ENCODE results near the gene PBX1.

GRCh38 chr1:164559342-164560051, 513 bp downstream of the PBX1 start:
- TF ChIP-seq CTCF (conservative IDR thresholded peaks at IDR 0.05; ENCODE audit: low read depth in 2 of 2) (no peak), JUNB (IDR thresholded peaks at IDR 0.05; ENCODE audit: unreplicated experiment) (no peak), POLR2AphosphoS5 (IDR thresholded peaks at IDR 0.05; ENCODE audit: low read depth) (no peak), CREB1 (CRISPR knock-in tag; IDR thresholded peaks at IDR 0.05; ENCODE audit: low read depth) (no peak), REST (IDR thresholded peaks at IDR 0.05; ENCODE audit: unreplicated experiment) (no peak), ZNF114 (CRISPR knock-in tag; IDR thresholded peaks at IDR 0.05) (no peak), ZNF331 (CRISPR knock-in tag; IDR thresholded peaks at IDR 0.05; ENCODE audit: low read depth) (no peak), EZH2phosphoT487 (IDR thresholded peaks at IDR 0.05; ENCODE audit: unreplicated experiment) (no peak)

Data from GM23338 (cell line).